HepG2 (cell line): Measurements from ENCODE around the gene STXBP5L. TPM values are rescaled to one million over a fixed set of nuclear protein-coding genes. Genes with fewer than 3 reads are reported as not detected.

ENCODE experiments used
- ATAC-seq: fragments of 200-7000 bp; cut with Tn5 transposase; 3 replicates; pipeline ENCODE4 v1.9.1; 2020; ENCODE audit warnings: mild to moderate bottlenecking, moderate library complexity
- BruUV-seq: library from RNA; stranded (reverse); fragments of 400-500 nt; replicated peaks from 2 replicates; lab custom pipeline; 2021; lab: Mats Ljungman, UMichigan
- CTCF ChIA-PET: fragments of 300-600 bp; formaldehyde crosslinking; extraction: SDS; loops from one replicate; lab custom pipeline; 2021; ENCODE audit warnings: low total read pairs, inconsistent platforms, low intra/inter-chr PET ratio; lab: Yijun Ruan, JAX
- POLR2A ChIA-PET: fragments of 350-600 bp; sonication (Branson Sonifier 250); formaldehyde crosslinking; loops from one replicate; lab custom pipeline; 2020; ENCODE audit warnings: antibody characterized with exemption, inconsistent platforms; lab: Yijun Ruan, JAX
- DNase-seq: peaks from one replicate; pipeline ENCODE4 v3.0.0-alpha.2; 2015; ENCODE audit warnings: low spot score
- FAIRE-seq: peaks from 3 replicates; lab custom pipeline; 2011; peaks lifted over from hg19 to GRCh38; lab: Jason Lieb, UNC
- H2AFZ ChIP-seq: one replicate; pipeline ENCODE4 v1.6.1; 2011; ENCODE audit warnings: low read length, inconsistent platforms
- H3K27ac ChIP-seq: fragments of 300-600 bp; 3 replicates; pipeline ENCODE4 v1.8.0; 2011; ENCODE audit warnings: mixed run types, mild to moderate bottlenecking, mixed read lengths, low read length, inconsistent platforms; ENCODE audit not compliant: insufficient read depth; ENCODE audit errors: extremely low read length
- H3K27me3 ChIP-seq, 2 experiments: fragments of 200-600 bp in 1 of 2; 2 replicates in 1 of 2; 3 replicates in 1 of 2; pipeline versions ENCODE4 v1.6.0 to v1.8.0; 2011; ENCODE audit warnings: low read length in 2 of 2, mild to moderate bottlenecking in 2 of 2, moderate library complexity in 2 of 2, inconsistent platforms in 1 of 2; ENCODE audit not compliant: insufficient read depth in 2 of 2, control insufficient read depth in 1 of 2
- H3K36me3 ChIP-seq, 2 experiments: fragments of 200-600 bp in 1 of 2; replicated peaks in 1 of 2; 2 replicates in 1 of 2; 3 replicates in 1 of 2; pipeline versions ENCODE4 v1.5.1 to v1.8.0; 2011; ENCODE audit warnings: low read length in 2 of 2, inconsistent platforms in 1 of 2; ENCODE audit not compliant: insufficient read depth in 2 of 2, control insufficient read depth in 1 of 2
- H3K4me1 ChIP-seq: 2 replicates; pipeline ENCODE4 v1.5.1; 2012; ENCODE audit warnings: low read length, inconsistent platforms; ENCODE audit not compliant: insufficient read depth
- H3K4me2 ChIP-seq: 2 replicates; pipeline ENCODE4 v1.6.0; 2011; ENCODE audit warnings: low read depth, low read length, inconsistent platforms
- H3K4me3 ChIP-seq, 3 experiments: fragments of 200-600 bp in 1 of 3; sonication (generic), shearing (Covaris generic) in 1 of 3; replicated peaks in 1 of 3; 2 replicates each; pipeline ENCODE4 v1.5.1; 2011 to 2016; ENCODE audit warnings: low read length in 3 of 3, inconsistent platforms in 2 of 3, low read depth in 2 of 3, mild to moderate bottlenecking in 2 of 3, control low read depth in 1 of 3, mixed read lengths in 1 of 3; ENCODE audit not compliant: insufficient read depth in 1 of 3
- H3K79me2 ChIP-seq: one replicate; pipeline ENCODE4 v1.6.1; 2011; ENCODE audit warnings: low read length, inconsistent platforms; ENCODE audit not compliant: insufficient read depth
- H3K9ac ChIP-seq: 2 replicates; pipeline ENCODE4 v1.6.0; 2011; ENCODE audit warnings: mild to moderate bottlenecking, low read depth, low read length, inconsistent platforms; ENCODE audit not compliant: insufficient read depth
- H3K9me3 ChIP-seq: 2 replicates; pipeline ENCODE4 v1.5.1; 2012; ENCODE audit warnings: mild to moderate bottlenecking, low read length
- H4K20me1 ChIP-seq: 2 replicates; pipeline ENCODE4 v1.6.0; 2011; ENCODE audit warnings: inconsistent platforms, mild to moderate bottlenecking, low read length, moderate library complexity; ENCODE audit not compliant: insufficient read depth
- ATRX ChIP-seq: sonication (generic); formaldehyde crosslinking; IDR thresholded peaks from 2 replicates; pipeline ENCODE4 v1.4.0; 2020; ENCODE audit warnings: missing genetic modification reagents, borderline replicate concordance
- CEBPB ChIP-seq: IDR thresholded peaks from 2 replicates; pipeline ENCODE4 v1.6.1; 2011; ENCODE audit warnings: low read depth, low read length, improper control_type of control experiment, borderline replicate concordance
- CEBPG ChIP-seq: IDR thresholded peaks from 2 replicates; pipeline ENCODE4 v1.6.1; 2016
- CEBPZ ChIP-seq: IDR thresholded peaks from 2 replicates; pipeline ENCODE4 v1.6.1; 2012; ENCODE audit warnings: low read length, improper control_type of control experiment
- SMARCE1 ChIP-seq: fragments of 450-650 bp; IDR thresholded peaks from 2 replicates; pipeline ENCODE4 v1.6.1; 2017; ENCODE audit warnings: borderline replicate concordance
- SNAI1 ChIP-seq: sonication (generic); formaldehyde crosslinking; IDR thresholded peaks from 2 replicates; pipeline ENCODE4 v1.5.0; 2020; ENCODE audit warnings: mild to moderate bottlenecking, missing genetic modification reagents, borderline replicate concordance
- ZNF564 ChIP-seq: sonication (generic); formaldehyde crosslinking; IDR thresholded peaks from 2 replicates; pipeline ENCODE4 v1.8.1; 2023; ENCODE audit warnings: mild to moderate bottlenecking, missing genetic modification reagents
- ZNF670 ChIP-seq: sonication (generic); formaldehyde crosslinking; IDR thresholded peaks from 2 replicates; pipeline ENCODE4 v1.8.0; 2022; ENCODE audit warnings: mild to moderate bottlenecking, missing genetic modification reagents, borderline replicate concordance
- ZNF691 ChIP-seq: sonication (generic); formaldehyde crosslinking; IDR thresholded peaks from 2 replicates; pipeline ENCODE4 v1.4.0; 2020; ENCODE audit warnings: missing genetic modification reagents, low read depth, mild to moderate bottlenecking, borderline replicate concordance
- ZNF746 ChIP-seq: sonication (generic); formaldehyde crosslinking; IDR thresholded peaks from 2 replicates; pipeline ENCODE4 v1.8.0; 2022; ENCODE audit warnings: mild to moderate bottlenecking, missing genetic modification reagents
- WGBS: methylation state at CpG from one replicate; pipeline ENCODE4 v1.1.6; 2017; ENCODE audit warnings: low lambda C conversion rate; 5-methylcytosine and 5-hydroxymethylcytosine counted together
- in situ Hi-C: cut with HindIII; loops from 2 replicates; pipeline ENCODE4 v1.10.0; 2017; ENCODE audit warnings: low pct_unique_long_range_greater_than_20kb; ENCODE audit not compliant: extremely low pct_ligation_motif_present
- intact Hi-C: fragments of 100-400 bp; cut with micrococcal nuclease; formaldehyde crosslinking; loops from one replicate; pipeline ENCODE4 v1.10.0; 2022; ENCODE audit not compliant: unreplicated experiment
- polyA plus RNA-seq, 8 experiments: library from polyadenylated mRNA; depleted of rRNA in 3 of 8; stranded (reverse) in 7 of 8; unstranded in 1 of 8; fragments of >200 nt; fragmentation: Illumina TruSeq in 4 of 8; extraction: Trizol in 4 of 8; gene quantifications; 2 replicates each; pipeline versions ENCODE4 v1.2.1 to v1.2.3, GENCODE V29; 2011 to 2016; ENCODE audit warnings: low read depth in 4 of 8, missing spikeins in 1 of 8, mixed read lengths in 1 of 8; ENCODE audit not compliant: insufficient read depth in 1 of 8
- total RNA-seq, 5 experiments: library from RNA; depleted of rRNA; stranded (reverse); fragments of >200 nt; fragmentation: Illumina TruSeq; extraction: Trizol; gene quantifications; 2 replicates each; pipeline ENCODE4 v1.2.3, GENCODE V29; 2016; ENCODE audit warnings: low read depth in 1 of 5

Gene STXBP5L
- total and polyA plus RNA-seq, 2 of the 13 experiments (the other 11 are each of a cell fraction or from before 2014, with no cell fraction given): not detected

GRCh38 chr3:121414924-121415323, 506.9 kb downstream of the STXBP5L start (continued):
- no peak for TF ChIP-seq CEBPZ
- no peak for TF ChIP-seq CEBPB
- TF ChIP-seq ATRX (CRISPR knock-in tag): no peak
- TF ChIP-seq SNAI1: no peak
- TF ChIP-seq ZNF691 (CRISPR knock-in tag): no peak
- TF ChIP-seq ZNF670 (CRISPR knock-in tag): no peak
- no peak for TF ChIP-seq SMARCE1
- no peak for TF ChIP-seq ZNF746 (CRISPR knock-in tag)

- in situ Hi-C loops: no loop called here
- POLR2A ChIA-PET: no interaction called here
- no TSS peak for BruUV-seq
These were observed 510.2 kb downstream of the STXBP5L start for GRCh38 chr3:121418182-121418581.

More at GRCh38 chr3:121418182-121418581, 510.2 kb downstream of the STXBP5L start:
- TF ChIP-seq CEBPG (peak; percentile 36; the same call in 1 of the 2 replicates), CEBPB (peak; percentile 82), ZNF564 (no peak)
- TF ChIP-seq, all 625 proteins: peak for 2
- H3K79me2 ChIP-seq: no peaks in the 10 kb centered on the region
- intact Hi-C loops: no loop called here
- H3K27me3 ChIP-seq: no peaks in the 10 kb centered on the region
- FAIRE-seq (no peak), ATAC-seq (no peak), DNase-seq (no peak)
- no peaks in the 10 kb centered on the region for H4K20me1 ChIP-seq
- CTCF ChIA-PET: no interaction called here
- H2AFZ ChIP-seq: no peak overlapping the region
- no peaks in the 10 kb centered on the region for H3K4me1 ChIP-seq
- H3K9me3 ChIP-seq: no peaks in the 10 kb centered on the region
- no peaks in the 10 kb centered on the region for H3K36me3 ChIP-seq
- H3K4me2 ChIP-seq: no peak overlapping the region
- H3K4me3 ChIP-seq: no peak overlapping the region
- no peak overlapping the region for H3K27ac ChIP-seq
- no peak overlapping the region for H3K9ac ChIP-seq
- WGBS: 69% methylated on average over 6 of the region's 6 CpGs
